Dendritic cell treated with granulocyte-macrophage colony-stimulating factor and Interleukin-4, amounts not matched to agents 40 ng/mL and 50 ng/mL, for 4 days (primary cell): ENCODE measurements around the gene EPYC.

Experiments
- H3K27ac Mint-ChIP-seq: one replicate; pipeline ENCODE4 v1.8.0; 2022; ENCODE audit warnings: mild to moderate bottlenecking, mixed read lengths
- H3K27me3 Mint-ChIP-seq: one replicate; pipeline ENCODE4 v1.8.0; 2022; ENCODE audit warnings: mild to moderate bottlenecking, mixed read lengths
- H3K36me3 Mint-ChIP-seq: one replicate; pipeline ENCODE4 v1.8.0; 2022; ENCODE audit warnings: low read depth, mixed read lengths
- H3K4me1 Mint-ChIP-seq: one replicate; pipeline ENCODE4 v1.8.0; 2022; ENCODE audit warnings: low read depth, mixed read lengths
- H3K4me3 Mint-ChIP-seq: one replicate; pipeline ENCODE4 v1.8.0; 2022; ENCODE audit warnings: mild to moderate bottlenecking, moderate library complexity, mixed read lengths
- H3K9me3 Mint-ChIP-seq: one replicate; pipeline ENCODE4 v1.8.0; 2022; ENCODE audit warnings: mixed read lengths
- intact Hi-C: fragments of 100-400 bp; cut with micrococcal nuclease; formaldehyde crosslinking; loops from one replicate; pipeline ENCODE4 v1.15.0; 2022

Gene EPYC

GRCh38 chr12:90936230-90937005 is 68.4 kb downstream of the EPYC start:
- H3K27me3 Mint-ChIP-seq, result peaks cover 2% of the 10 kb centered on the region
- no peak overlapping the region for H3K27ac Mint-ChIP-seq
- H3K4me3 Mint-ChIP-seq, result no peak overlapping the region
- no peaks in the 10 kb centered on the region for H3K36me3 Mint-ChIP-seq
- peaks cover 6% of the 10 kb centered on the region for H3K9me3 Mint-ChIP-seq
- H3K4me1 Mint-ChIP-seq, result no peaks in the 10 kb centered on the region
- intact Hi-C loops, result no loop called here

- H3K4me3 Mint-ChIP-seq, result no peak overlapping the region
- H3K27ac Mint-ChIP-seq, result no peak overlapping the region
- peaks cover 27% of the 10 kb centered on the region for H3K9me3 Mint-ChIP-seq
- H3K36me3 Mint-ChIP-seq, result no peaks in the 10 kb centered on the region
- intact Hi-C loops, result no loop called here
- H3K4me1 Mint-ChIP-seq, result no peaks in the 10 kb centered on the region
- no peaks in the 10 kb centered on the region for H3K27me3 Mint-ChIP-seq
These were observed 79.2 kb downstream of the EPYC start for GRCh38 chr12:90925562-90925961.

- Mint-ChIP-seq H3K27ac (no peak overlapping the region), H3K4me3 (no peak overlapping the region), H3K36me3 (no peaks in the 10 kb centered on the region), H3K4me1 (no peaks in the 10 kb centered on the region), H3K27me3 (no peaks in the 10 kb centered on the region), H3K9me3 (peaks cover 15% of the 10 kb centered on the region)
- intact Hi-C loops, result no loop called here
These were observed 80.4 kb downstream of the EPYC start for GRCh38 chr12:90924406-90924805.

DNA sequence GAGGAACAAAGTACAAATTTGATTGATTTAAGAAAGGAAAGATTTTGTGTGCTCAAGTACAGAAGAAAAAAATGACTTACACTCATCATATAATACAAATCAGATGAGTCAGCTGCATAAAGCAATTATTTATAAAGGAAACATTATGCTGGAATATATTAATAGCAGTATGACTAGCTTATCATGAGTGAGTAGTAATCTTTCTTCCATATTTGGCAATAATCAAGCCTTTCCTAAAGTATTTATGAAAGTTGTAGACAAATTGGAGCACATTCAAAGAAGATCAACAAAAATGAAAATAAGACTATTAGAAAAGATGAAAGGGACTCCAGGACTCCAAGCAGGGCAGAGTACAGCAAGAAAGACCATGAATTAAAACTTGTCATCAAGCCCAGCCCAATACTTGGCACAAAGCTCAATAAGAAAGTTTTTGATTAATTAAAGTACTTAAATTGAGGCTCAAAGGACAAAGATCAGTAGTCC is 82.6 kb downstream of the EPYC start:
- Mint-ChIP-seq H3K4me1 (no peaks in the 10 kb centered on the region), H3K4me3 (no peak overlapping the region), H3K27ac (no peak overlapping the region), H3K9me3 (no peaks in the 10 kb centered on the region), H3K36me3 (no peaks in the 10 kb centered on the region), H3K27me3 (no peaks in the 10 kb centered on the region)
- intact Hi-C loops, result no loop called here

- intact Hi-C loops, result no loop called here
- H3K9me3 Mint-ChIP-seq, result no peaks in the 10 kb centered on the region
- H3K36me3 Mint-ChIP-seq, result no peaks in the 10 kb centered on the region
These were observed 83.2 kb downstream of the EPYC start for GRCh38 chr12:90921536-90921935.

DNA sequence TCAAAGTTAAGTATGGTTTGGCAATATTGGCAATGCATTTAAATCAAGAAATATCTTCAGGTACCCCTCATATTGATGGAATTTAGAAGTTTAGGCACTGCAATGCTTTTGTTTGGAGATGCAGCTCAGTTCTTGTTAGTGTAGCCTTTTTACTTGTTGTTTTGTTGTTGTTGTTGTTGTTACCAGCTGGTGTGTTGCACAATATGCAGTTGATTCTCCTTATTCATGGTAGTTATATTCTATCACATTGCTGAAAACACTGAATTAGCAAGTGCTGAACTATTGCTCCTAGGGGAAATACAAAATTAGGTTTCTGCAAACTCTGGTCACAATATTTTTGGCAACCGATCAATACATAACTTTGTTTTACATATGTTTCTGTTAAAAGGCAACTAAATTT is 84.5 kb downstream of the EPYC start:
- Mint-ChIP-seq H3K4me3 (no peak overlapping the region), H3K9me3 (no peaks in the 10 kb centered on the region), H3K4me1 (no peaks in the 10 kb centered on the region), H3K27me3 (no peaks in the 10 kb centered on the region), H3K27ac (no peak overlapping the region), H3K36me3 (no peaks in the 10 kb centered on the region)
- intact Hi-C loops, result no loop called here

More at GRCh38 chr12:90921536-90921935, 83.2 kb downstream of the EPYC start:
- Mint-ChIP-seq H3K4me1 (no peaks in the 10 kb centered on the region), H3K27me3 (no peaks in the 10 kb centered on the region), H3K4me3 (no peak overlapping the region), H3K27ac (no peak overlapping the region)

- Mint-ChIP-seq H3K36me3 (no peaks in the 10 kb centered on the region), H3K4me3 (no peak overlapping the region), H3K9me3 (no peaks in the 10 kb centered on the region), H3K27ac (no peak overlapping the region), H3K27me3 (no peaks in the 10 kb centered on the region), H3K4me1 (no peaks in the 10 kb centered on the region)
- intact Hi-C loops, result no loop called here
These were observed 87.3 kb downstream of the EPYC start for GRCh38 chr12:90917431-90917830.

DNA sequence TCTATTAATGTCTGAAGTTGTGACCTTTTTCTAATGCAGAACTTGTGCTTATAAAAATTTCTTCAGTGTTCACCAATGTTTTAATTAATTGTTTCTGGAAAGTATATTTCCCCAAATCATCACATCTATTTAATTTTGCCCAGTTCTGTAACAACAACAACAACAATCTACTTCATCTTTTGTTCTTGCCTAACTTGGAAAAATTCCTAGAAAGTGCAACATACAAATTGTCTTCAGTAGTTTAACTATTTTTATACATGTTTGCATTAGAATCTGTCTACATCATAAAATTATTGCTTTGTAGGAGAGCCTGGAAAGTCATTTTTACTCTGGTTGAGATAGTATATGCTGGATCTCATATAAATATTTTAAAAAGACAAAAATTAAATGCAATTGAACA is 88.3 kb downstream of the EPYC start:
- H3K27me3 Mint-ChIP-seq, result no peaks in the 10 kb centered on the region

GRCh38 chr12:90915353-90915752 is 89.4 kb downstream of the EPYC start:
- no peak overlapping the region for H3K27ac Mint-ChIP-seq
- no peaks in the 10 kb centered on the region for H3K4me1 Mint-ChIP-seq
- no peaks in the 10 kb centered on the region for H3K27me3 Mint-ChIP-seq
- no peak overlapping the region for H3K4me3 Mint-ChIP-seq
- intact Hi-C loops, result no loop called here
- no peaks in the 10 kb centered on the region for H3K36me3 Mint-ChIP-seq
- H3K9me3 Mint-ChIP-seq, result no peaks in the 10 kb centered on the region

More for the DNA sequence above, 88.3 kb downstream of the EPYC start:
- Mint-ChIP-seq H3K4me3 (no peak overlapping the region), H3K27ac (no peak overlapping the region), H3K4me1 (no peaks in the 10 kb centered on the region), H3K9me3 (no peaks in the 10 kb centered on the region), H3K36me3 (no peaks in the 10 kb centered on the region)
- intact Hi-C loops, result no loop called here
